HepG2 (cell line): ENCODE results near the gene SERPINA6. TPM values are rescaled to one million over a fixed set of nuclear protein-coding genes. Genes with fewer than 3 reads are reported as not detected.

ENCODE experiments used
- ASH2L ChIP-seq: fragments of 300-600, 200-600 bp; sonication (generic); IDR thresholded peaks from 2 replicates; pipeline ENCODE4 v1.7.0; 2017; ENCODE audit warnings: low read depth, mild to moderate bottlenecking, moderate library complexity, mixed read lengths, low read length; ENCODE audit not compliant: insufficient read length
- ATF1 ChIP-seq: IDR thresholded peaks from 2 replicates; pipeline ENCODE4 v1.6.1; 2016; ENCODE audit warnings: mild to moderate bottlenecking, control low read depth
- GABPA ChIP-seq, 2 experiments: IDR thresholded peaks; 2 replicates each; pipeline ENCODE4 v1.6.1; 2011 to 2016; ENCODE audit warnings: low read depth in 2 of 2, low read length in 1 of 2, missing biosample characterization in 1 of 2, missing genetic modification characterization in 1 of 2
- JARID2 ChIP-seq: sonication (generic); formaldehyde crosslinking; IDR thresholded peaks from 2 replicates; pipeline ENCODE4 v1.8.1; 2023; ENCODE audit warnings: missing genetic modification reagents, inconsistent platforms; ENCODE audit not compliant: insufficient replicate concordance
- KAT8 ChIP-seq: IDR thresholded peaks from 2 replicates; pipeline ENCODE4 v1.6.1; 2016; ENCODE audit warnings: missing genetic modification reagents, missing compliant biosample characterization
- KMT2B ChIP-seq: IDR thresholded peaks from 2 replicates; pipeline ENCODE4 v1.6.1; 2016; ENCODE audit warnings: missing genetic modification reagents, missing compliant biosample characterization
- MED1 ChIP-seq: sonication (generic); formaldehyde crosslinking; IDR thresholded peaks from 2 replicates; pipeline ENCODE4 v1.4.0; 2020; ENCODE audit warnings: missing genetic modification reagents
- NCOA2 ChIP-seq: sonication (generic); formaldehyde crosslinking; IDR thresholded peaks from 2 replicates; pipeline ENCODE4 v1.8.0; 2022; ENCODE audit warnings: inconsistent platforms
- NR2F1 ChIP-seq, 2 experiments: fragments of 450-650 bp in 1 of 2; formaldehyde crosslinking in 1 of 2; IDR thresholded peaks; 2 replicates each; pipeline versions ENCODE4 v1.5.0 to v1.6.1; 2016 to 2020; ENCODE audit warnings: mild to moderate bottlenecking in 1 of 2, missing compliant biosample characterization in 1 of 2, missing genetic modification reagents in 1 of 2, moderate library complexity in 1 of 2
- PAXIP1 ChIP-seq: sonication (generic); formaldehyde crosslinking; conservative IDR thresholded peaks from 2 replicates; pipeline ENCODE4 v1.4.0; 2020; ENCODE audit warnings: mild to moderate bottlenecking, missing genetic modification reagents, moderate library complexity
- PBX2 ChIP-seq: IDR thresholded peaks from 2 replicates; pipeline ENCODE4 v1.6.1; 2016; ENCODE audit warnings: control low read depth
- POGZ ChIP-seq: sonication (generic); formaldehyde crosslinking; IDR thresholded peaks from 2 replicates; pipeline ENCODE4 v1.4.0; 2020; ENCODE audit warnings: mild to moderate bottlenecking, missing genetic modification reagents
- RBM39 ChIP-seq: fragments of 200-400 bp; formaldehyde crosslinking; IDR thresholded peaks from one replicate; pipeline ENCODE4 v1.6.1; 2018; ENCODE audit warnings: antibody characterized with exemption, mild to moderate bottlenecking, low read depth, low read length; ENCODE audit not compliant: poor library complexity, severe bottlenecking
- SIN3A ChIP-seq: IDR thresholded peaks from 2 replicates; pipeline ENCODE4 v1.6.1; 2011; ENCODE audit warnings: low read depth, mild to moderate bottlenecking, control low read depth, low read length, borderline replicate concordance
- SNAPC2 ChIP-seq: sonication (generic); formaldehyde crosslinking; IDR thresholded peaks from 2 replicates; pipeline ENCODE4 v1.8.1; 2022; ENCODE audit warnings: mild to moderate bottlenecking, missing genetic modification reagents
- SP4 ChIP-seq: sonication (generic); formaldehyde crosslinking; IDR thresholded peaks from 2 replicates; pipeline ENCODE4 v1.8.1; 2023; ENCODE audit warnings: mild to moderate bottlenecking, missing genetic modification reagents
- SRF ChIP-seq: IDR thresholded peaks from 2 replicates; pipeline ENCODE4 v1.6.1; 2011; ENCODE audit warnings: mild to moderate bottlenecking, low read depth, low read length, moderate library complexity
- ZMYM4 ChIP-seq: sonication (generic); formaldehyde crosslinking; IDR thresholded peaks from 2 replicates; pipeline ENCODE4 v1.8.1; 2023; ENCODE audit warnings: mild to moderate bottlenecking, missing genetic modification reagents
- ZNF24 ChIP-seq: fragments of 450-650 bp; IDR thresholded peaks from 2 replicates; pipeline ENCODE4 v1.6.1; 2017; ENCODE audit warnings: antibody characterized with exemption, mild to moderate bottlenecking
- ZNF33B ChIP-seq: sonication (generic); formaldehyde crosslinking; IDR thresholded peaks from 2 replicates; pipeline ENCODE4 v1.5.1; 2020; ENCODE audit warnings: mild to moderate bottlenecking, missing genetic modification reagents
- ZNF354B ChIP-seq: sonication (generic); formaldehyde crosslinking; IDR thresholded peaks from 2 replicates; pipeline ENCODE4 v1.8.0; 2022; ENCODE audit warnings: mild to moderate bottlenecking, missing genetic modification reagents
- ZNF605 ChIP-seq: sonication (generic); formaldehyde crosslinking; IDR thresholded peaks from 2 replicates; pipeline ENCODE4 v1.8.0; 2022; ENCODE audit warnings: mild to moderate bottlenecking, missing genetic modification reagents
- polyA plus RNA-seq, 8 experiments: library from polyadenylated mRNA; depleted of rRNA in 3 of 8; stranded (reverse) in 7 of 8; unstranded in 1 of 8; fragments of >200 nt; fragmentation: Illumina TruSeq in 4 of 8; extraction: Trizol in 4 of 8; gene quantifications; 2 replicates each; pipeline versions ENCODE4 v1.2.1 to v1.2.3, GENCODE V29; 2011 to 2016; ENCODE audit warnings: low read depth in 4 of 8, missing spikeins in 1 of 8, mixed read lengths in 1 of 8; ENCODE audit not compliant: insufficient read depth in 1 of 8
- total RNA-seq, 5 experiments: library from RNA; depleted of rRNA; stranded (reverse); fragments of >200 nt; fragmentation: Illumina TruSeq; extraction: Trizol; gene quantifications; 2 replicates each; pipeline ENCODE4 v1.2.3, GENCODE V29; 2016; ENCODE audit warnings: low read depth in 1 of 5
- TF ChIP-seq, protein P1 (sequence below): IDR thresholded peaks from 2 replicates; pipeline ENCODE4 v1.6.1; 2016; ENCODE audit warnings: low read depth
- TF ChIP-seq, protein P2 (sequence below): sonication (generic); formaldehyde crosslinking; IDR thresholded peaks from 2 replicates; pipeline ENCODE4 v1.5.0; 2020; ENCODE audit warnings: missing genetic modification reagents

The SERPINA6 gene
- total and polyA plus RNA-seq, 2 of the 13 experiments (the other 11 are each of a cell fraction or from before 2014, with no cell fraction given) = 260 to 333 TPM

GRCh38 chr14:94320243-94320642, 2.9 kb downstream of the SERPINA6 start (continued):
- TF ChIP-seq PAXIP1 (CRISPR knock-in tag) (0 out of 2 replicates have a peak, but pooled peaks have one; percentile 31), ZNF354B (no peak), NCOA2 (CRISPR knock-in tag) (peak; percentile 52; the same call in 1 of the 2 replicates), POGZ (CRISPR knock-in tag) (peak; percentile 83), ATF1 (CRISPR knock-in tag) (peak; percentile 23; the same call in 1 of the 2 replicates), PBX2 (peak; percentile 69), GABPA (IDR thresholded peaks at IDR 0.05; ENCODE audit: low read depth, low read length) (no peak), GABPA (CRISPR knock-in tag; IDR thresholded peaks at IDR 0.05; ENCODE audit: low read depth) (peak; percentile 84), ZNF24 (no peak), SP4 (CRISPR knock-in tag) (no peak), ZNF605 (CRISPR knock-in tag) (no peak), SNAPC2 (CRISPR knock-in tag) (no peak), SIN3A (peak; percentile 43), ZNF33B (no peak), KMT2B (no peak), SRF (peak; percentile 78; the same call in 1 of the 2 replicates), ASH2L (peak; percentile 22), RBM39 (no peak), JARID2 (CRISPR knock-in tag) (no peak), KAT8 (CRISPR knock-in tag) (peak; percentile 79), NR2F1 (CRISPR knock-in tag; IDR thresholded peaks at IDR 0.05) (no peak), ZMYM4 (peak; percentile 74; the same call in 1 of the 2 replicates), MED1 (peak; percentile 79)
- TF ChIP-seq, protein P1, sequence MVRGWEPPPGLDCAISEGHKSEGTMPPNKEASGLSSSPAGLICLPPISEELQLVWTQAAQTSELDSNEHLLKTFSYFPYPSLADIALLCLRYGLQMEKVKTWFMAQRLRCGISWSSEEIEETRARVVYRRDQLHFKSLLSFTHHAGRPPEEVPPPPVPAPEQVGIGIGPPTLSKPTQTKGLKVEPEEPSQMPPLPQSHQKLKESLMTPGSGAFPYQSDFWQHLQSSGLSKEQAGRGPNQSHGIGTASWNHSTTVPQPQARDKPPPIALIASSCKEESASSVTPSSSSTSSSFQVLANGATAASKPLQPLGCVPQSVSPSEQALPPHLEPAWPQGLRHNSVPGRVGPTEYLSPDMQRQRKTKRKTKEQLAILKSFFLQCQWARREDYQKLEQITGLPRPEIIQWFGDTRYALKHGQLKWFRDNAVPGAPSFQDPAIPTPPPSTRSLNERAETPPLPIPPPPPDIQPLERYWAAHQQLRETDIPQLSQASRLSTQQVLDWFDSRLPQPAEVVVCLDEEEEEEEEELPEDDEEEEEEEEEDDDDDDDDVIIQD (CRISPR knock-in tag) = peak; percentile 71
- TF ChIP-seq, protein P2, sequence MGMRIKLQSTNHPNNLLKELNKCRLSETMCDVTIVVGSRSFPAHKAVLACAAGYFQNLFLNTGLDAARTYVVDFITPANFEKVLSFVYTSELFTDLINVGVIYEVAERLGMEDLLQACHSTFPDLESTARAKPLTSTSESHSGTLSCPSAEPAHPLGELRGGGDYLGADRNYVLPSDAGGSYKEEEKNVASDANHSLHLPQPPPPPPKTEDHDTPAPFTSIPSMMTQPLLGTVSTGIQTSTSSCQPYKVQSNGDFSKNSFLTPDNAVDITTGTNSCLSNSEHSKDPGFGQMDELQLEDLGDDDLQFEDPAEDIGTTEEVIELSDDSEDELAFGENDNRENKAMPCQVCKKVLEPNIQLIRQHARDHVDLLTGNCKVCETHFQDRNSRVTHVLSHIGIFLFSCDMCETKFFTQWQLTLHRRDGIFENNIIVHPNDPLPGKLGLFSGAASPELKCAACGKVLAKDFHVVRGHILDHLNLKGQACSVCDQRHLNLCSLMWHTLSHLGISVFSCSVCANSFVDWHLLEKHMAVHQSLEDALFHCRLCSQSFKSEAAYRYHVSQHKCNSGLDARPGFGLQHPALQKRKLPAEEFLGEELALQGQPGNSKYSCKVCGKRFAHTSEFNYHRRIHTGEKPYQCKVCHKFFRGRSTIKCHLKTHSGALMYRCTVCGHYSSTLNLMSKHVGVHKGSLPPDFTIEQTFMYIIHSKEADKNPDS (CRISPR knock-in tag) = no peak
